ENCODE measurements around the gene KIAA0232.

DNA sequence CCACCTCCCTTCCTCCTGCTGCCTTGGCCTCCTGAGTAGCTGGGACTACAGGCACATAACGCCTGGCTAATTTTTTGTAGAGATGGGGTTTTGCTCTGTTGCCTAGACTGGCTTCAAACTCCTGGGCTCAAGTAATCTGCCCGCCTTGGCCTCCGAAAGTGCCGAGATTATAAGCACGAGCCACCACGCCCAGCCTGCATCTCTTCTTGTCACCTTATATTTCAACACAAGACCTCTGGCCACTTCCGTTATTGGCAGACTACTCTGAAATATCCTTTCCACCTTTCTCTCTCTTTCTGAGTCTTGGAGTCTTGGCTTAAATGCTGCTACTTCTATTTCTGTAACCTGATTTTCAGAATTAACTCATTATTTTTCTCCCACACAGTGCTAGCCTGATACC lies 5.6 kb downstream of the KIAA0232 start:
- TF ChIP-seq, protein P1, sequence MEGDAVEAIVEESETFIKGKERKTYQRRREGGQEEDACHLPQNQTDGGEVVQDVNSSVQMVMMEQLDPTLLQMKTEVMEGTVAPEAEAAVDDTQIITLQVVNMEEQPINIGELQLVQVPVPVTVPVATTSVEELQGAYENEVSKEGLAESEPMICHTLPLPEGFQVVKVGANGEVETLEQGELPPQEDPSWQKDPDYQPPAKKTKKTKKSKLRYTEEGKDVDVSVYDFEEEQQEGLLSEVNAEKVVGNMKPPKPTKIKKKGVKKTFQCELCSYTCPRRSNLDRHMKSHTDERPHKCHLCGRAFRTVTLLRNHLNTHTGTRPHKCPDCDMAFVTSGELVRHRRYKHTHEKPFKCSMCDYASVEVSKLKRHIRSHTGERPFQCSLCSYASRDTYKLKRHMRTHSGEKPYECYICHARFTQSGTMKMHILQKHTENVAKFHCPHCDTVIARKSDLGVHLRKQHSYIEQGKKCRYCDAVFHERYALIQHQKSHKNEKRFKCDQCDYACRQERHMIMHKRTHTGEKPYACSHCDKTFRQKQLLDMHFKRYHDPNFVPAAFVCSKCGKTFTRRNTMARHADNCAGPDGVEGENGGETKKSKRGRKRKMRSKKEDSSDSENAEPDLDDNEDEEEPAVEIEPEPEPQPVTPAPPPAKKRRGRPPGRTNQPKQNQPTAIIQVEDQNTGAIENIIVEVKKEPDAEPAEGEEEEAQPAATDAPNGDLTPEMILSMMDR (IDR thresholded peaks at IDR 0.05): no peak
- TF ChIP-seq POLR2A (IDR thresholded peaks at IDR 0.05): no peak

Data from right lobe of liver (tissue), 4 donors.